H54 (cell line): ENCODE results near the gene ZNF136.

Experiments used
- DNase-seq: peaks from one replicate; pipeline ENCODE4 v3.0.0; 2011; ENCODE audit warnings: low spot score, mixed read lengths; ENCODE audit not compliant: insufficient read length
- FAIRE-seq: peaks from 3 replicates; lab custom pipeline; 2011; peaks lifted over from hg19 to GRCh38; lab: Jason Lieb, UNC
- POLR2A ChIP-seq: IDR thresholded peaks from 2 replicates; pipeline ENCODE4 v1.6.1; 2011; ENCODE audit warnings: low read depth, mild to moderate bottlenecking, low read length

ZNF136 gene

DNA sequence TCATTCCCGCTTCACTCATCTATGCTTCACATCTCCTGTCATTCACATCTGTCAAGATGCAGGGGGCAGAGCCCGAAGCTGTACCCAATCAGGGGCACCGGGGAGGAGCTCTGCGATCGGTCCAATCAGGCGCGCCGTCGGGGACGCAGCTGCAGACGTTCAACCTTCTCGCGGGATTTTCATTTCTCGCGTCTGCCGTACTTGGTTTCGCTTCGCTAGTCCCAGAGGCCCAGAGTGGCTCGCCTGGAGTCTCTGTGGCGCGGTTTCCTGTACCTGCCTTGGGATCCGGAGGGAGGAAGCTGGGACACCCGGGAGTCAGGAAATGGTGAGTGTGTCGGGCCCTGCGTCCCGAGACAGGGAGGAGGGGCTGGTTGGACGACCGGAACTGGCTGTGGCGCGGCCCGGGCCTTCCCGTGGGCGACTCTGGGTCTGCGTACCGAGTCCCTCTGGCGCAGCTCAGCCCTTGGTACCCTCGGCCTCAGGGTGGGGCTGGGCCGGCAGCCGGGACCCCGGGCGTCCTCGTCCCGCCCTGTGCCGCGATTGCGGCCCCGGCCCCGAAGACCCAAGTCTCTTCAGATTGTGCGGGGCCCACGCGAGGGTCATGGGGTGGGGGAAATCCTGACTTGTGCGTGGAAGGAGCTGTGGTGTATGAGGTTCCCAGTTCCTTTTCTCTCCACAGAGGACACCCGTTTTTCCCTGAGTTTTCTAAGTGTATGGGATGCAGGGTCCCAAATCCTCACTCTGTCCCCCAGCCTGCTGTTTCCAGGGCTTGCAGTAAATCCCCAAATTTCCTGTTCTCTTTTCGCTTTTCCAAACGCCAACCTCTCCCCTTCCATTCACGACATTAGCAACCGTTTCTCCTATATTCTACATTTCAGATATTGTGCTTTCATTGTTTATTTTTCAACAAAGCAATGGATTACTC, at the start of gene ZNF136:
Gene ZNF136, plus strand, starts transcription at position 215 of the 925 bp plus-strand sequence. Its CDS starts 108 bp downstream, at position 323.
- DNase-seq (peak; percentile 95), FAIRE-seq (peak; percentile 94)
- TF ChIP-seq POLR2A, result peak; percentile 37

DNA sequence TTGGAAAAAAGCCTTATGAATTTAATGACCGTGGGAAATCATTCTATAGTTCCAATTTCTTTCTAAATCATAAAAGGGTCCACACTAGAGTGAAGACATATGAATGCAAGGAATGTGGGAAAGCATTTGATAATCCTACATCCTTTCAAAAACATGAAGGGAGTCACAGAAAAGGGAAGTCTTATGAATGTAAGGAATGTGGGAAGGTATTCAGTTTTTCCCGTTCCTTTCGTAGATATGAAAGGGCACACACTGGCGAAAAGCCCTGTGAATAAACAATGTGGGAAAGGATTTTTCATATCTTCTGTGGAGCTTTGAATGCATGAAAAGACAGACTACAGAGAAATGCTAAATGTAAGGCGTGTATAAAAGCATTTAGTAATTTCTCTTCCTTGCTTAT, 49.8 kb upstream of the ZNF136 start:
- no peak for DNase-seq
- FAIRE-seq, result no peak
- no peak for TF ChIP-seq POLR2A

DNA sequence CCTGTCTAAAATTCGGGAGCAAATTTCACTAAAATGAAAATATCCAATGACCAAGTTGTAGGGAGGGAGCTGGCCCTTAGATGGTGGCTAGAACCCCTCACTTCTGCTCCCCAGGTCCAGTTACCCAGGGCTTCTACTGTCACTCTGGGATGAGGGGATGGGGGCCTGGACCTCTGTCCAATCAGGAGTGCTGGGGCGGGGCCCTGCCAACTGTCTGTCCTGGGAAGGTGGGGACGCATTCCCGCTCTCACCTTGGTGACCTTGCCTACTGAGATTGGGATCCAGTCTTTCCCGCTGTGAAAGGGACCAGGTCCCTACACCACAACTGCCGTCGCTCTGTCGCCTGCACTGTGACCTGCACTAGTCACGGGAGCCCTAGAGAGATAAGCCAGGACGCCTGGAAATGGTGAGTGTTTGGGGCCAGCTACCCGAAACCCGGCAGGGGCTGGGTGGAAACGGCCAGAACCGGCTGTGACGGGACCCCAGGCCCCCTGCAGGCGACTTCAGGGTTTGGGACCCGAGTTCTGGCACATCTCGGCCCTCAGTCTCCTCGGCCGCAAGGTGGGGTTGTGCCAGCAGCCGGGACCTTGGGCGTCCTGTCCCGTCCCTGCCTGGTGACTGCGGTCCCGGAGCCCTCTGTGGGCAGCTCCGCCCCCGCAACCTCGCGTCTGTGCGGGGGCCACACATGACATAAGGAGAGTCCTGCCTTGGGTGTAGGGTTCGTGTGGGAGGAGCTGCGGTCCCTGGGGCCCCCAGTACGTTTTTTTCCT, 45.5 kb upstream of the ZNF136 start:
- TF ChIP-seq POLR2A, result no peak
- DNase-seq, result no peak
- no peak for FAIRE-seq

DNA sequence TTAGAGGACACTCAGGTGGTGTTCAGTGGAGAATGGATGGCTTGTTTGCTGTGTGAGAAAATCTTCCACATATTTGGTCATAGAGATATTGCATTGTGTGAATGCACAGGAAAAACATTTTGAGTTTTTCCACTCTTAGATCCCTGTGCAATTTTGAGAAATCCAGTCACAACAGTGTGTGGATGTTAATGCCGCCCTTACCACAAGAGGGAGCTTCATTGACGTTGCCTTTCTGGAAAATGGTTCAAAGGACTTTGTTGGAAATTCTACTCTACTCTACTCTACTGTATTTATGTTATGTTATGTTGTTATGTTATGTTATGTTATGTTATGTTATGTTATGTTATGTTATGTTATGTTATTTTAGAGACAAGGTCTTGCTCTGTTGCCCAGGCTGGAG, 36.2 kb upstream of the ZNF136 start:
- FAIRE-seq (no peak), DNase-seq (no peak)
- no peak for TF ChIP-seq POLR2A

DNA sequence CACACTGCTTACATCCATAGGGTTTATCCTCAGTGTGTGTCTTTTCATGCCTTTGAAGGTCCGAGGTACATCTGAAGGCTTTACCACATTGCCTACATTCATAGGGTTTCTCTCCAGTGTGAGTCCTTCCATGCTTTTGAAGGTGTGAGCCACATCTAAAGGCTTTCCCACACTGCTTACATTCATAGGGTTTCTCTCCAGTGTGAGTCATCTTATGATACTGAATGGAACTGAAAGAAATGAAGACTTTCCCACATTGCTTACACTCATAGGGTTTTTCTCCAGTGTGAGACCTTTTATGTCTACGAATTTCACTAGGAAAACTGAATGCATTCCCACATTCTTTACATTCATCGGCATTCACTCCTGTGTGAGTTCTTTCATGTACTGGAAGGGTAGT, 29.8 kb upstream of the ZNF136 start:
- DNase-seq (no peak), FAIRE-seq (no peak)
- TF ChIP-seq POLR2A, result no peak

DNA sequence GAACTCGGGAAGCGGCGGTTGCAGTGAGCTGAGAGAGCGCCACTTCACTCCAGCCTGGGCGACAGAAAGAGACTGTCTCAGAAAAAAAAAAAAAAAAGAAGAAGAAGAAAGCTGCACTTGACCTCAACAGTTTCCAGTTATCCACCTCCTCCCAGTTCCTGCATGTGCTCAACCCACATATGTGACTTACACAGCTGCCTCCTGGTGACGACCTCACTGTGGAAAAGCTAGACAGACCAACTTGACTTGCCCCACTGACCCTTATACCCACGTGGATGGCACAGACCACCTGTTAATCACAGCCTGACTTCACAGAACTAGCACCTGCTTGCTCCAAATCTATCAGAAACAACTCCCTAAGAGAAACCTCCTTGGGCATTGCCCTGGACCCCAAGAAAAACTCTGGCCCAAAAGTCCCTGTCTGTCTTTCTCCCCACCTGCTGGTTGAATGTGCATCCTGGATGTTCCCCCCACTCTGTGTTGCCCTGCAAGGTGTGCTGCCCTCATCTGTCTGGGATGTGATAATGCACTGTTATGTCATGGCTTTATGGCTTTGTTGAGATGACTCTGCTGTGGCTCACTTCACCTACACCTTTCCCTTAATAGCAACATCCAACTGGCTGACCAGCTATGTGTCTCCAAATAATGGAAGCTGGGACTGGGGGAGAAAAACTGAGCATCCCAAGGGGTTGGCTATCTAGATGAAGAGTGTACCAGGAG, 25.5 kb upstream of the ZNF136 start:
- FAIRE-seq, result no peak
- TF ChIP-seq POLR2A, result no peak
- DNase-seq, result no peak

DNA sequence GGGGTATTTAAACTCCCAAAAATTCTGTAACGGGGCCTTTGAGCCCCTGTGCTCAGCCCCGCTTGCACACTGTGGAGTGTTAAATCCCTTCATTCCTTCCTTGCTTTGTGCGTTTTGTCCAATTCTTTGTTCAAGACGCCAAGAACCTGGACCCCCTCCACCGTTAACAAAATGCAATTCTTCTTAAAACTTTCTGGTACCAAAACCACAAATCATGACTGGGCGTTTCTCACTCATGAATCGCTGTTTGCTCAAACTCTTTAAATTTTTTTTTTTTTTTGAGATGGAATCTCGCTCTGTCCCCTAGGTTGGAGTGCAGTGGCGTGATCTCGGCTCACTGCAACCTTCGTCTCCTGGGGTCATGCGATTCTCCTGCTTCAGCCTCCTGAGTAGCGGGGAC, 23.6 kb upstream of the ZNF136 start:
- no peak for TF ChIP-seq POLR2A
- DNase-seq (no peak), FAIRE-seq (no peak)

DNA sequence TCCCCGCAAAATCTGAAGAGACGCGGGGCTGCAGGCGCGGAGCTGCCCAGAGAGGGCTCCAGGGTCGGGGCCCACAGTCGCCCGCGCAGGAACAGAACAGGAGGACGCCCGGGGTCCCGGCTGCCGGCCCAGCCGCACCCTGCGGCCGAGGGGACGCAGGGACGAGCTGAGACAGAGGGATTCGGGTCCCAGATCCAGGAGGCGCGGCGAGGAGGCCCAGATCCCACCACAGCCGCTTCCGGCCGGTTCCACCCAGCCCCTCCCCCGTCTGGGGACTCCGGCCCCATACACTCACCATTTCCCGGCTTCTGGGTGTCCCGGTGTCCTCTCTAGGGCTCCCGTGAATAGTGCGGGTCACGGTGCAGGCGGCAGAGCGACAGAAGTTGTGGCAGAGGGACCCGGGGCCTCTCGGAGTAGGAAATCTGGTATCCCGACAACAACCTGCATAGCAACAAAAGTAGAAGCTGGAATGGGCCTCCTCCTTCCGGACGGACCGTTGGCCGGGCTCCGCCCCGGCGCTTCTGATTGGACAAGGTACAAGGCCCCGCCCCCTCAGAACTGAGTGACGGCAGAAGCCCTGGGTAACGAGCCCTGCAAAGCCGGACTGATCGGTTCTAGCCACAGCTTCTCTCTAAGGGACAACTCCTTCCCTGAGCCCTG, 22.9 kb upstream of the ZNF136 start, which contains the start of gene ZNF20:
Gene ZNF20, minus strand, starts transcription at position 466 of the 660 bp plus-strand sequence. Its CDS starts 168 bp downstream, at position 298.
- DNase-seq, result peak; percentile 85
- peak; percentile 28; the same call in 1 of the 2 replicates for TF ChIP-seq POLR2A
- FAIRE-seq, result peak; percentile 20

DNA sequence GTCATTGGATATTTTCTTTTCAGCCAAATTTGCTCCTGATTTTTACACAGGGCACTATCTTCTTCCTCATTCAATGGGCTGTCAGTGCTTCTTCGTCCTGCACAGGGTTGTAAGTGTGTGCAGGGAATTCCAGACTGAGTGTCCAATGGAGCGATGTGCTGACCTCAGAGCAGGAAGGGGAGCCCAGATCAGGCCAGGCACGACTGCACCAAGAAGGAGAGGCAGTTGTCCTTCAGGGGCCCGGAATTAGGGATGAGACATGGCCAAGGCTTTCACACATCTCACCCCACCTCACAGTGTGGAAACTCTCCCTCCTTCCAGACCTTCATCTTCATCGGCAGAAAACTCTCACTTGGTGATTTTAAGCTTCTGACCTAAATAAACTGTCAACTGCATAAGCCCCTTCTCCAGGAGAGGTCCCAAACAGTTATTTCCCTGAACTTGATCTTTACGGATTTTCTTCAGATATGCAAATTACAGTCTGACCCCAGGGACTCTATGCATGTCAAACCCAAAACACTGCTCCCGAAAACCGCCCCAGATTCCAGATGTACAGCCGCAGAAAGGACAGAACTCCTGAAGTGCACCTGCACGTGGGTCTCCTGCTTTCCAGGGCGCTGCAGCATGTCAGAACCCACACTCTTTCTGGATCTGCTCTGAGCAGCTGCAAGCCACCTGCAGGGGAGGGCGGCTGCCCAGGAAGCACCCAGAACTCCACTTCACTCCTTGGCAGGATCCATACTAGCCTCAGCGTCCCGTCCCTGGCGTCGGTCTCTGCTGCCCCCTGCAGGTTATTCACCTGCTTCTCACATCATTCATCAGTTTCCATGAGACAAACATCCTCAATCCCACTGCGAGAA, 22.1 kb upstream of the ZNF136 start:
- TF ChIP-seq POLR2A, result no peak
- DNase-seq (peak; percentile 47), FAIRE-seq (peak; percentile 55)

DNA sequence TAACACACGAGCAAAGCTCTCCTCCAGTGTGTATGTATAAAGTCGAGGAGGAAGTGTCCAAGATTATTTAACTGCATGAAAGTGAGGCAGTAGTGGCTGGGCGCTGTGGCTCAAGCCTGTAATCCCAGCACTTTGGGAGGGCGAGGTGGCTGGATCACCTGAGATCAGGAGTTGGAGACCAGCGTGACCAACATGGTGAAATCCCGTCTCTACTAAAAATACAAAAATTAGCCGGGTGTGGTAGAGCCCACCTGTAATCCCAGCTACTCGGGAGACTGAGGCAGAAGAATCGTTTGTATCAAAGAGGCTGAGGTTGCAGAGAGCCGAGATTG, 21.5 kb upstream of the ZNF136 start:
- no peak for DNase-seq
- no peak for FAIRE-seq
- no peak for TF ChIP-seq POLR2A

DNA sequence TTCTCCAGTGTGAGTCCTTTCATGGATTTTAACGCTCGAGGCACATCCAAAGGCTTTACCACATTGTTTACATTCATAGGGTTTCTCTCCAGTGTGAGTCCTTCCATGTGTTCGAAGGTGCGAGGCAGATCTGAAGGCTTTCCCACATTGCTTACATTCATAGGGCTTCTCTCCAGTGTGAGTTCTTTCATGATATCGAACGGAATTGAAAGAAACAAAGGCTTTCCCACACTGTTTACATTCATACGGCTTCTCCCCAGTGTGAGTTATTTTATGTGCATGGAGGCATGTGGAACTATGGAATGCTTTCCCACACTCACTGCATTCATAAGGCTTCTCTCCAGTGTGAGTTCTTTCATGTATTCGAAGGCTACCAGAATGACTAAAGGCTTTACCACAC, 17.5 kb upstream of the ZNF136 start:
- TF ChIP-seq POLR2A, result no peak
- DNase-seq (no peak), FAIRE-seq (no peak)

DNA sequence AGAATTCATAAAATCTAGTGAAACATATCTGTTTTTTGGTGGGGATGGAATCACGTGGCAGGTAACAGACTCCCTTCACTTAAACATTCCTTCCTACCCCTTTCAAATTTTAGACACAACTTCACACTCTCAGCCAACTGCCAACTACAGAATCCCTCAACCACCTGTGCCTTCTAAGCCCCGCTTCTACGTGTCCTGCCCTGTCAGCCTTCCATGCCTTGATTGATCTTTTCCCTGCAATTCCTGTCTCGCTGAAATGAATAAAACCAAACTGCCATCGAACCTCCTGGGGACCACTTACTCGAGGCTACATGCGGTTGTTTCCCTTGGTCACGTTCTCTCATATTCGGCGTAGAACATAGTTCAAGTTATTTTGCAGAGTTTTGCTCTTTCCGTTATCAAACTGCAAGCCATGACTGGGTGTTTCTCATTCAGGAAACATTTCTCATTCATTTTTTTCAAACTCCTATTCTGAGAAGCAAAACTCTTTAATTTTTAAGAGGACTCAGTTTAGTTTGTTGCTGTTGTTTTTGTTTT, 7.5 kb upstream of the ZNF136 start:
- no peak for FAIRE-seq
- no peak for TF ChIP-seq POLR2A
- DNase-seq, result no peak
